Mesendoderm (in vitro differentiated cells): ENCODE data around the gene GFRA4.

ENCODE experiments used
- DNase-seq: peaks from one replicate; pipeline ENCODE4 v3.0.0; 2013
- H2AK5ac ChIP-seq: 2 replicates; pipeline ENCODE4 v1.6.1; 2013; ENCODE audit warnings: low read length, inconsistent platforms
- H2BK120ac ChIP-seq: 2 replicates; pipeline ENCODE4 v1.6.1; 2013; ENCODE audit warnings: low read depth, mild to moderate bottlenecking, low read length, moderate library complexity, mixed read lengths
- H2BK15ac ChIP-seq: replicated peaks from 2 replicates; pipeline ENCODE4 v1.6.1; 2013; ENCODE audit warnings: low read depth, mild to moderate bottlenecking, moderate library complexity
- H2BK5ac ChIP-seq: 2 replicates; pipeline ENCODE4 v1.6.1; 2013; ENCODE audit warnings: low read length, inconsistent platforms
- H3K18ac ChIP-seq: 2 replicates; pipeline ENCODE4 v1.6.1; 2013; ENCODE audit warnings: mild to moderate bottlenecking, low read length, mixed read lengths
- H3K23ac ChIP-seq: one replicate; pipeline ENCODE4 v1.6.1; 2013; ENCODE audit warnings: low read length
- H3K27ac ChIP-seq: 2 replicates; pipeline ENCODE4 v1.5.1; 2013; ENCODE audit warnings: low read depth, mild to moderate bottlenecking, inconsistent platforms, low read length, moderate library complexity
- H3K27me3 ChIP-seq: 2 replicates; pipeline ENCODE4 v1.6.1; 2013; ENCODE audit warnings: low read length, control low read depth, mild to moderate bottlenecking, inconsistent platforms; ENCODE audit not compliant: insufficient read depth, poor library complexity
- H3K36me3 ChIP-seq: 2 replicates; pipeline ENCODE4 v1.6.1; 2013; ENCODE audit warnings: low read length, inconsistent platforms; ENCODE audit not compliant: control insufficient read depth, insufficient read depth
- H3K4ac ChIP-seq: one replicate; pipeline ENCODE4 v1.6.1; 2013; ENCODE audit warnings: low read depth, mild to moderate bottlenecking, low read length, moderate library complexity
- H3K4me1 ChIP-seq: 2 replicates; pipeline ENCODE4 v1.6.1; 2013; ENCODE audit warnings: low read depth, low read length, inconsistent platforms; ENCODE audit not compliant: control insufficient read depth
- H3K4me2 ChIP-seq: 2 replicates; pipeline ENCODE4 v1.6.1; 2013; ENCODE audit warnings: low read length
- H3K4me3 ChIP-seq: 2 replicates; pipeline ENCODE4 v1.5.1; 2013; ENCODE audit warnings: mild to moderate bottlenecking, low read length
- H3K56ac ChIP-seq: one replicate; pipeline ENCODE4 v1.6.1; 2013; ENCODE audit warnings: low read length
- H3K79me1 ChIP-seq: 2 replicates; pipeline ENCODE4 v1.6.1; 2013; ENCODE audit warnings: low read length, inconsistent platforms
- H3K79me2 ChIP-seq: 2 replicates; pipeline ENCODE4 v1.6.1; 2013; ENCODE audit warnings: mild to moderate bottlenecking, low read length; ENCODE audit not compliant: control insufficient read depth, insufficient read depth
- H3K9ac ChIP-seq: 2 replicates; pipeline ENCODE4 v1.6.1; 2013; ENCODE audit warnings: low read length, inconsistent platforms
- H4K5ac ChIP-seq: one replicate; pipeline ENCODE4 v1.6.1; 2013; ENCODE audit warnings: low read length
- H4K8ac ChIP-seq: one replicate; pipeline ENCODE4 v1.6.1; 2013; ENCODE audit warnings: low read depth, mild to moderate bottlenecking, control low read depth, low read length, moderate library complexity
- WGBS: extraction: QIAGEN DNeasy Blood & Tissue Kit; methylation state at CpG from one replicate; pipeline ENCODE4 v1.1.7; 2013; ENCODE audit warnings: low lambda C conversion rate, missing lambda C conversion rate; ENCODE audit not compliant: insufficient coverage; ENCODE audit errors: extremely low coverage; 5-methylcytosine and 5-hydroxymethylcytosine counted together

GFRA4 gene

DNA sequence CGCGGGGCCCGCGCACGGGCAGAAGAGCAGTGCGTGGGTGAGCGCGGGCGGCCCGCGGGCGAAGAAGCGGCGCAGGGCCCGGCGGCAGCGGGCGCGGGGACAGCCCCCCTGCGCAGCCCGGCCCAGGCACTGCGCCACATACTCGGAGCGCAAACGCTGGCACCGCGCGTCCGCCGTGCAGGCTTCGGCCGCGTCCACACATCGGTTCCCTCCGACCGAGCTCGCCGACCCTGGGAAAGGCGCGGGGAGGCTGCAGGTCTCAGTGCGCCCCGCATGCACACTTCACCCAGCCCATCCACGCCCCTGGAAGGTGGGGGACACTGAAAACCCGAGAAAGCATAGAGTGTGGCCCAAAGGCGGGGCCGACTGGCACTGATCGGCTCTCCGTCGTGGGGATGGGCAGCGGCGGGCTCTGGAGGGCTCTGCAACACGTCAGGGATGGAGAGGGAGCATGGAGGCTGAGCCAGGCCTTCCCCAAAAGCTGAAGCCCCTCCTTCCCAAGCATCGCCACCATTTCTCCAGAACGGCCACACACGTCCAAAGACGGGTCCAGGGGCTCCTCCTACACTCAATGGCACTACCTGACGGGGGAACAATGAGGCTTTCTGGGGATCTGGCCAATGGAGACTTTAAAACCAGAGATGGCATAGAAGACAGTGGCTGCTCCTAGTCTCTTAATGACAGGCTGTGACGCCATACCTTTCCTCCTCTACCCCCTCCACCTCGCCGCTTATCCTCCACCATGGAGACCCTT is 2.0 kb downstream of the GFRA4 start:
- no peaks in the 10 kb centered on the region for H3K27me3 ChIP-seq
- H3K4me2 ChIP-seq, result no peak overlapping the region
- no peak overlapping the region for H4K5ac ChIP-seq
- no peak overlapping the region for H2BK15ac ChIP-seq
- H3K56ac ChIP-seq, result no peak overlapping the region
- no peak overlapping the region for H3K4me3 ChIP-seq
- no peak overlapping the region for H3K23ac ChIP-seq
- H3K4ac ChIP-seq, result no peak overlapping the region
- H3K18ac ChIP-seq, result no peak overlapping the region
- no peaks in the 10 kb centered on the region for H3K79me2 ChIP-seq
- H3K27ac ChIP-seq, result no peak overlapping the region
- H4K8ac ChIP-seq, result no peak overlapping the region
- H3K4me1 ChIP-seq, result no peaks in the 10 kb centered on the region
- no peaks in the 10 kb centered on the region for H3K79me1 ChIP-seq
- no peak overlapping the region for H2BK120ac ChIP-seq
- H2AK5ac ChIP-seq, result no peak overlapping the region
- DNase-seq, result no peak
- H2BK5ac ChIP-seq, result no peak overlapping the region
- WGBS, result no CpG with 5 or more reads among the region's 60 CpGs
- H3K36me3 ChIP-seq, result no peaks in the 10 kb centered on the region
- H3K9ac ChIP-seq, result no peak overlapping the region

DNA sequence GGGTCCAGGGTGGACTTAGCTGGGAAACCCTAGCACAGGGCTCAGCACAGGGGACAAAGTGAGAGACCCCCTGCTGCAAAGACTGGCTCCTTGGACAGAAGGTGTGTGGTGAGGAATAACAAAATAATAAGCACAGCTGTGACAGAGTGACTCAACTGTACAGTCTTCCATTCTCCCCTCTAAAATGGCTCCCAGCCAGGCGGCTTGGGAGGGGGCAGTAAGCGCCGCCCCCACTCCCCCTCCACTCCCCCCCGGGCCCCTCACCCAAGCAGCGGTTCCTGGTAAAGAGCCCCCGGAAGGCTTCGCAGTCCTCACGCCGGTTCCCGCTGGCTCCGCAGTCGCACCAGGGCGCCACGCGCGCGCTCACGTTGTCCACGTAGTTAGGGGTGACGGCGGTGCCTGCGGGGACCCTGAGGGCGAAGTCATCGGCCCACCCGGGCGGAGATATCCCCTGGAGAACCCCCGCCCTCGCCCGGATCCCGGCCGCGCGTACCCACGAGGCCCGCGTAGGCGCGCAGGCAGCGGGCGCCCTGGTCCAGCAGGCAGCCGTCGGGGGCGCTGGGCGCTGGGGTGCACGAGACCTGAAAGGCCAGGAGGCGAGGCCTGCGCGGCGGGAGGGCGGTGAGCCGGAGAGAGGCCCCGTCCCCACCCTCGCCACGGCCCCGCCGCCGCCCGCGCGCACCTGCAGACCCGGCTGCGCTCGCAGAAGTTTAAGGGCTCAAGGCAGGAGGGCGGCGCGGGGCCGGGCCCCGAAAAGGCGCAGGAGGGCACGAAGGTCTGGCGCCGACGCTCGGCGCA is 2.7 kb downstream of the GFRA4 start:
- Histone ChIP-seq H3K4me3 (no peak overlapping the region), H4K5ac (no peak overlapping the region), H3K36me3 (no peaks in the 10 kb centered on the region), H2BK15ac (no peak overlapping the region), H3K56ac (no peak overlapping the region), H3K4me1 (no peaks in the 10 kb centered on the region), H2AK5ac (no peak overlapping the region), H4K8ac (no peak overlapping the region), H3K27ac (no peak overlapping the region), H3K18ac (no peak overlapping the region), H2BK5ac (no peak overlapping the region), H2BK120ac (no peak overlapping the region), H3K23ac (no peak overlapping the region), H3K79me2 (no peaks in the 10 kb centered on the region), H3K4me2 (no peak overlapping the region), H3K27me3 (no peaks in the 10 kb centered on the region), H3K79me1 (no peaks in the 10 kb centered on the region), H3K9ac (no peak overlapping the region), H3K4ac (no peak overlapping the region)
- no CpG with 5 or more reads among the region's 75 CpGs for WGBS
- DNase-seq, result no peak

DNA sequence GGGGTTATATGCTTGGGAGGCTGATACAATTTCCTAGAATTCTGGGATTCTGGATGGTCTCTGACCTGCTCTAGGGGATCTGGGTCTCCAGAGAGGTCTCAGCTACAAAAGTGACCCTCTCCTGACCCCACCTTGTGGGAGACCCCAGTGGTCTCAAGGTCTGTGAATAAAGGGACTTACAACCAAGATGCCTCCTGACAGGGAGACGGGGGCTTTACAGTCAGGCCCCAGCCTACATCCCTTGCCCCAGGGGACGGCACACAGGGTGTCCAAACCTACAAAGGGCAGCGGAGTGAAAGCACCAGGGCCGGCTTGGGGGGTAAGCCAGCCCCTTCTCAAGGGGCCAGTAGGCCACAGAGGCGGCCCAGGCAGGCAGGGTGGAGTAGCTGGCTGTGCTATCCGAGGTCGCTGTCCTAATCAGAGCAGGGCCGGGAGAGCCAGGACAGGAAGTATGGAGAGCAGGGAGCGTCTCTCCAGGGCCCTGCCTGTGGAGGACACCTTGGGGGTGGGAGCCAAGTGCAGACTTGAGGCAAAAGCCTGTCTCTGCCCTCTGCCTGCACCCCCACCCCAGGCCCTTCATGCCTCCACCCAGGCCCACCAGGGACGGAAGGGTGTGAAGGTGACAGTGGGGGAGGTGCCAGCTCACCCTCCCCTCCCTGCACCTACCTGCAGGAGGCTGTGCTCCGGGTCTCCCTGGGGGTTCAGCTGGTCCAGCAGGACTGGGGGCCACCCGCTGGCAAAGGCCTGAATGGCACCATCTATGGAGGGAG is 3.5 kb downstream of the GFRA4 start:
- no peak overlapping the region for H3K4ac ChIP-seq
- H4K8ac ChIP-seq, result no peak overlapping the region
- no peak overlapping the region for H3K27ac ChIP-seq
- no peak overlapping the region for H3K9ac ChIP-seq
- H4K5ac ChIP-seq, result no peak overlapping the region
- no peaks in the 10 kb centered on the region for H3K36me3 ChIP-seq
- no peak overlapping the region for H3K56ac ChIP-seq
- H3K4me2 ChIP-seq, result no peak overlapping the region
- no peak overlapping the region for H2AK5ac ChIP-seq
- H2BK15ac ChIP-seq, result no peak overlapping the region
- no peak overlapping the region for H3K4me3 ChIP-seq
- no peaks in the 10 kb centered on the region for H3K79me2 ChIP-seq
- H3K18ac ChIP-seq, result no peak overlapping the region
- WGBS, result no CpG with 5 or more reads among the region's 12 CpGs
- no peaks in the 10 kb centered on the region for H3K4me1 ChIP-seq
- H3K23ac ChIP-seq, result no peak overlapping the region
- H3K27me3 ChIP-seq, result no peaks in the 10 kb centered on the region
- H2BK120ac ChIP-seq, result no peak overlapping the region
- DNase-seq, result no peak
- no peak overlapping the region for H2BK5ac ChIP-seq
- H3K79me1 ChIP-seq, result no peaks in the 10 kb centered on the region

DNA sequence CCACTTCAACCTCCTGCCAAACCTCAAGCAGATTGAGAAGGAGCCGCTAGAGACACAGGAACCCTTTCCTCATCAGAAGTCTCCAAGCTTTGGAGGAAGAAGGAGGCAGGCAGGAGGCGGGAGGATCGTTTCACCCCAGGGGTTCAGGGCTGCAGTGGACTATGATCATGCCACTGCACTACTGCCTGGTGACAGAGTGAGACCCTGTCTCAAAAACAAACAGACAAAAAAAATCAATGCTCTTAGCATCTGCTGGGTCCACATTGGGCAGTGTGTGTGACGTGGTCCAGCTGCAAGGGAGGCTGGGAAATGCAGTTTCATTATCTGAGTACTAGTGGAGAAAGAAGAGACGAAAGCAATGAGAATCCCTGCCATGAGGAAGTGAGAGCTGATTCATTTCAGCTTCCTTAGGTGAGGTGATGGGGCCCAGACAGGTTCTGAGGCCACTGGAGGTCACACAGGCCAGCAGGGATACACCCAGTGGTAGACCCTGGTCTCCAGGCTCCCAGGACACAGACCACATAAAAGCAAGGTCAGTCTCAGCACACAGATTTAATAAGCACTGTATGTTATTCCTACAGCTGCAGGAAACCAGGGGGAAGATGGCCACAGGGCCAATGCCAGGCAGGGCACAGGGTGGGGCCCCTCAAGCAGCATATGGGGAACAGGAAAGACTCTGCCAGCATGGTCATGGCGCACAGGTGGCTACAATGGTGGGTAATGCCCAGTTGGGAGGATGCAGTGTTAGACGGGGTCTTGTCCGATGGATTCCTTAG is 4.3 kb downstream of the GFRA4 start:
- H2BK120ac ChIP-seq, result no peak overlapping the region
- H3K4me1 ChIP-seq, result no peaks in the 10 kb centered on the region
- no peak overlapping the region for H4K8ac ChIP-seq
- H3K18ac ChIP-seq, result no peak overlapping the region
- H3K27ac ChIP-seq, result no peak overlapping the region
- H3K4me2 ChIP-seq, result no peak overlapping the region
- H3K56ac ChIP-seq, result no peak overlapping the region
- no peaks in the 10 kb centered on the region for H3K36me3 ChIP-seq
- H3K79me1 ChIP-seq, result no peaks in the 10 kb centered on the region
- no peak overlapping the region for H4K5ac ChIP-seq
- H2AK5ac ChIP-seq, result no peak overlapping the region
- no peak overlapping the region for H3K4me3 ChIP-seq
- no CpG with 5 or more reads among the region's 8 CpGs for WGBS
- no peak overlapping the region for H3K9ac ChIP-seq
- no peaks in the 10 kb centered on the region for H3K27me3 ChIP-seq
- H3K4ac ChIP-seq, result no peak overlapping the region
- DNase-seq, result no peak
- no peak overlapping the region for H2BK15ac ChIP-seq
- no peak overlapping the region for H3K23ac ChIP-seq
- H2BK5ac ChIP-seq, result no peak overlapping the region
- no peaks in the 10 kb centered on the region for H3K79me2 ChIP-seq

DNA sequence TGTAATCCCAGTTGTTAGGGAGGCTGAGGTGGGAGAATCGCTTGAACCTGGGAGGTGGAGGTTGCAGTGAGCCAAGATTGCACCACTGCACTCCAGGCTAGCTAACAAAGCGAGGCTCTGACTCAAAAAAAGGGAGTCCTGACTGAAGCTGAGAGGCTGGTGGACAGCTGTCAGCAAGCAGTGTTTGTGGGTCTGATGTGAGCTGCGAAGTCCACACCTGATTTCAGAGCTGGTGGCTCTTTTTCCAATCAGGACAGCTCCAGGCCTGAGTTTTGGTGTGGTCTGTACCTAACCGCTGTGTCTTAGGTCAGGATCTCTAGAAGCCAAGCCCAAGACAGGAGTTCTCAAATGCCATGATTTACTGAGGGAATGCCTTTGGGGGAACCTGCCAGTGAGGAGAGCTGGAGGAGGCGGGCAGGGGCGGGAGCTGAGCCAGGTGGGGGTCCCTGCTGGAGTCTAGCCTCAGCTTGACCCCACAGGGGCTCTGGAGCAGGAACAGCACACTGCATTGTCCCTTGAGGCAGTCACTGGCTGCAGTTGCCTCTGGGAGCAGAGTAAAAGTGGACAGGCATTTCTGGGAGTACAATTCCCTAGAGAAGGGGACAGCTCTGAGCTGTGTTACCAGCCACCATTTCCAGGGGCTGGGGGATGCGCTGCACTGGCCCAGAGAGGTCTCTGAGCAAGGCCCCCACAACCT is 5.0 kb downstream of the GFRA4 start:
- Histone ChIP-seq H3K4me2 (no peak overlapping the region), H3K36me3 (no peaks in the 10 kb centered on the region), H3K4ac (no peak overlapping the region), H3K9ac (no peak overlapping the region), H3K18ac (no peak overlapping the region), H2BK5ac (no peak overlapping the region), H3K79me1 (no peaks in the 10 kb centered on the region), H2AK5ac (no peak overlapping the region), H2BK120ac (no peak overlapping the region), H4K8ac (no peak overlapping the region), H2BK15ac (no peak overlapping the region), H4K5ac (no peak overlapping the region), H3K4me1 (no peaks in the 10 kb centered on the region), H3K56ac (no peak overlapping the region), H3K4me3 (no peak overlapping the region), H3K79me2 (no peaks in the 10 kb centered on the region), H3K27me3 (no peaks in the 10 kb centered on the region), H3K27ac (no peak overlapping the region), H3K23ac (no peak overlapping the region)
- DNase-seq, result no peak
- WGBS, result no CpG with 5 or more reads among the region's 7 CpGs
